HG02623 (cell line): ENCODE data around the gene OTOP1.
"Not testable (repeated sequence)": the region's sequence is repeated elsewhere in the genome, so short reads cannot be mapped to it uniquely, and the experiment has no call there.

Experiments
- ATAC-seq: cut with Tn5 transposase; IDR thresholded peaks from one replicate; pipeline ENCODE4 v1.9.1; 2021; ENCODE audit warnings: moderate library complexity; ENCODE audit not compliant: unreplicated experiment

OTOP1 gene

DNA sequence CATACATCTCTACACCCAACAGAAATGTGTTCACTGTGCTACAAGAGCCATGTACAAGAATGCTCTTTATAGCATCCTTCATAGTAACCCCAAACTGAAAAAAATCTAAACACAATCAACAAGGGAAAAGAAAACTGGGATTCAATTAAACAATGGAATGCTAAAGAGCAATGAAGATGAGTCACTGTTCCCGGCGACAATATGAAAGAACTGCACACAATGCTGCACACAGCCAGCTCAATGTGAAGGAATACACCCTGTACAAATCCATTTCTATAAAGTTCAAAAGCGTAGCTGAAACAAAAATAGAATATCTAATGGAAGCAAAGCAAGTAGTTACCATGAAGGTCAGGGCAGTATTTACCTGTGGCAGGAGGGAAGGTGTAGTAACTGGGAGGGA, 12.8 kb upstream of the OTOP1 start:
- ATAC-seq = not testable (repeated sequence)

DNA sequence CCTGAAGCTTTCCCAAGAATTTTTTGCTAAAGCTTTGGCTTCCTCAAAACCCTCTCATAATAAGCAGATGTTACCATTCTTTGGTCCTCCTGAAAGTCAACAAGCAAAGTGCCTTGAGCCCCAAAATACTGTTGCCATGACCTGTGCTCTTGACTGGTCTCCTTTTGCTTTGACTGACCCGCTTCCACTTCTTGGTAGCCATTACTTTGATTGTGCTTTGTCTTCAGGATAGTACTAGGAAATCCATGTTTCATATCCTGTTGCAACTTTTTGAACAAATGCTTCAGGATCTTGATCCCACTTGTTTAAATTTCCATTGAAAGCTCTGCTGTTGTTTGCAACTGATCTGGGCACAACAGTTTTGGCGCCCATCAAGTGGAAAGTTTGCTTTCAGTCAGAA, 6.9 kb upstream of the OTOP1 start:
- ATAC-seq = no peak

DNA sequence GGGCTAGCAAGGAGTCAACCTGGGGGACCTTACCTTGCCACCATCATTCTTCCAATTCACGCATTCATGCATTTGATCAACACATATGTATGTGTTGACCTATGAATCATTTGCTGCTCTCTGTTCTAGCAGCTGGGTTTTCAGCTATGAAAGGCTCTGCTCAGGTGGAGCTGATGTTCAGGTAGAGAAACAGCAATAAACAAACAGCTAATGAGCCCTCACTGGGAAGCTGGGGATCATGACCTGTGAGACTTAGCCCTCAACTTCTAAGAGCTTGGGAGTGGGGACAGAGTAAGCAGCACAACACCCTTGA, 1.6 kb upstream of the OTOP1 start:
- ATAC-seq = no peak

DNA sequence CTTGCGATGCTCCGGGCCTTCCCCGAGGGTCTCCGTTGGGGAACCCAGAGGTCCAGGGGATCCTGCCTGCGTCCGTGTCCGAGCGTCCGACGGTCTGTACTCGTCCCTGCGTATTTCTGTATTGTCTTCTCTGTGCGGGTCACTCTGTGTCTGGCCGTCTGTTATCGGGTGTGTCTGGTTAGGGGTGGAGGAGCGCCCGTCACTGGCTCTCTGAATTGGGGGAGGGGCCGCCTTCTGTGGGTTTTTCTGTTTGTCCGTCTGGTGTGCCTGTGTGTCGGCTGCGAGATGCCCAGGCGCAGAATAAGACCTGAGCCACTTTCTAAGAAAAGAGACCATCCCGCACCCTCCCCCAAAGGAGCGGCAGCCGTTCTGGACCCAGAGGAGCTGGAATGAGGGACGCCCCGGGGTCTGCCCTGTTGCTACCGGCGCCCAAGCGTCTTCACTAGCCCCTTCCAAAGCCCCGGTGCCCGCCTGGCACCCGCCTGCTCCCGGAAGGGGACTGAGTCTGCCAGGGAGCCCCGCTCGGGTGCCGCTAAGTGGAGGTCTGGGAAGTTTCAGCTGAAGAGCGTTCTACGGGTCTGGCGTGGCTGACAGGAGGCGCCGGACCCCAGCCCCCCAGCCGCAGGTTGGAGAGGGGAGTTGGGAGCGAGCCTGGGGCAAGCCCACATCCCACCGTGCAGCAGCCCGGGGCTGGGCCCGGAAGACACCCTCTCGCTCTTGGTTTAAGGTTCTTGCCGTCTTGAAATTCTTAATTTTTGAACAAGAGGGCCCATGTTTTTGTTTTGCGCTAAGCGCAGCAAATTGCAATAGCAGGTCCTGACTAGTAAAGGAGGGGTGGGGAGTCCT, 1.0 kb upstream of the OTOP1 start:
- no peak for ATAC-seq

DNA sequence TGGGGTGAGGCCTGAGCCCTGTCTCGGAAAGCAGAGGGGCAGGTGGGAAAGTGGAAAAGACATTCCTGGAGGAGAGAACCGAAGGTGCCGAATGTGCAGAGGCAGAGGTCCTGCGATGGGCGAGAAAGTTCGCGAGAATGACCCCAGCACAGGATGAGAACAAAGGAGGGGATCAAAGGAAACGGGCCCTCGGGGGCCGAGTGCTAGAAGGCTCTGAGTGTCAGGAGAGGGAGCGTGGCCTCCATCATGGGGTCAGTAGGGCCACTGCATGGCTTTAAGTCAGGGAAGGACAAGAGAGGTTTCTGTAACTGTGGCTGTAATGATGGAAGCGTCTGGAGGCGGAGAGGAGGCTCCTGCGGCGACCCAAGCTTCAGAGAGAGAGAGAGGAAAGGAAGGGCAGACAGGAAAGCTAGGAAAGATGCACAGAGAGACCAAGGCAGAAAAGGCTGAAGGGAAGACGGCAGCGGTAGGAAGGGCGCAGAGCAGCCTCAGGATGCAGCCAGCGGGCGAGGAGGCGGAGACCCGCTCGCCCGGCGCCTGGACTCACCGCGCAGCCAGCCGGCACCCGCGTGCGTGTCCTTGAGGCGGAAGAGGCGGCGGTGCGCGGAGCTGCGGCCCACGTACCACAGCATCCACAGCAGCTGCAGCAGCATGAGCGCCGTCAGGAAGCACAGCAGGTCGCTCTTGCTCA, 669 bp downstream of the OTOP1 start:
- no peak for ATAC-seq

DNA sequence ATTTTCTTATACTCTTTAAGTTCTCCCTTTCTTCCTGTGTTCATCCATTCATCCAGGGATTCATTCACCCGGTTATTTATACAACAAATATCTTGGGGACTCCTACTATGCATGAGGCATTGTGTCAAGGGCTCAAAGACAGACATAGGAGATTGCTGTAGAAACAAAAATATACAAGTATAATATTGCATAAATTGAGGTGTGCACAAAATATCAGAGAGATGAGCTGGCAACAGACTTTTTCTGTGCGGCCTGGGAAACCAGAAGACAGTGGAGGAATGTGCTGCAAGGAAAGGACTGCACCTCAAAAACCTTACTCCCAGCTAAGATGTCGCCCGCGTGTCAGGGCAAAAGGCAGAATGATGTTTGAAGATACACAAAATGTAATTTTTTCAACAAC, 9.6 kb downstream of the OTOP1 start:
- no peak for ATAC-seq

DNA sequence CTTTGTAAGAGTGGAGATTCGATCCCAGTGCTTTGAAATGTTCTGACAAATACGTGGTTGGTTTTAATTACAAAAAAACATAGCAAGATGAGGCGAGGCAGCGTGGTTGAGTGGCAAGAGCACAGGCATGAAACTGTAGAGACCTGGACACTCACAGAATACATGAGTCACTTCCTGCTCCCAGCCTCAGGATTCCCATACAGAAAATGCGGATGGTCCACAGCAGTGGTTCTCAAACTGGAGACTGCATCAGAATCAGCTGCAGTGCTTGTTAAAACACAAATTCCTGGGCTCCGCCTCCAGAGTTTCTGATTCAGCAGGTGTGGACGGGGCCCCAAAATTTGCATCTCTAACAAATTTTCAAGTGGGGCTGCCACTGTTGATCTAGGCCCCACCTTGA, 10.1 kb downstream of the OTOP1 start:
- no peak for ATAC-seq

DNA sequence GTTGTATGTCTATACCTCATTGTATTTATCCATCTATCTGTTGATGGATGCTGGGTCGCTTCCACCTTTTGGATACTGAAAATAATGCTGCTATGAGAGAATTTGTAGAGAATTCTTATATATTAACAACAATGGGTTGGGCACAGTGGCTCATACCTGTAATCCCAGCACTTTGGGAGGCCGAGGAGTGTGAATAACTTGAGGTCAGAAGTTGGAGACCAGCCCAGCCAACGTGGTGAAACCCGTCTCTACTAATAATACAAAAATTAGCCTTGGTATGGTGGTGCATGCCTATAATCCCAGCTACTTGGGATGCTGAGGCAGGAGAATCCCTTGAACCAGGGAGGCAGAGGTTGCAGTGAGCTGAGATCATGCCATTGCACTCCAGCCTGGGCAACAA, 13.1 kb downstream of the OTOP1 start:
- not testable (repeated sequence) for ATAC-seq

DNA sequence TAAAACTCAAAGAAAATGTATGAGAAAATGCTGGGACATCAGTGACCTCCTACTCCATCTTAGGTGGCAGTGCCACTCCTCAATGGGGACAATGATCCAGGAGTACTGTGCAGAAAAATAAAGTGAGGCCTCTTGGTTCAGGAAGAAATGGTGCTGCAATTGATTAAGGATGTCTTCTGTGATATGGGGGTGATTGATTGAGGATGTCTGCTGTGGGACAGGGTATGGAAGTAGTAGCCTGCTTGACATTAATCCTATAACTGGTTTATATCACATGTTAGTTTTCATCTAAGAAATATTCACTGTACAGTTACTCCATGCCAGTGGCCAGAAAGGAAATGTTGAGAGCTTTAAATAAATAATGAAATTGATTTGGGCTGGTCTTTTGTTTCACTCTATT, 20.5 kb downstream of the OTOP1 start:
- ATAC-seq = no peak

DNA sequence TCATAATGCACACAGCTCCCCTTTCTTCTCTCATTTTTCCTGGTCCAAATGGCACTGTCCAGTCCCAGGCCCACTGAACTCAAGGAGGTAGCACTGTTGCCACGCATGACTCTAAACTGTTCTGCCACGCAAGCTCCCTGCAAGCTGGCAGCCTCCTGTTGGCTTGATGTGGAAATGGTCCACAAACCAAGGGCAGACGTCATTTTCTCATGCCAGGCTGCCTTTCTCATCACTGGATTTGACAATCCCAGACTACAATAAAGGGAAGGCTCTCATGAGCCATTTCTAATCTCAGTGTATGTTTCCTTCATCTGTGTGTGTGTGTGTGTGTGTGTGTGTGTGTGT, 22.4 kb downstream of the OTOP1 start:
- ATAC-seq = no peak

DNA sequence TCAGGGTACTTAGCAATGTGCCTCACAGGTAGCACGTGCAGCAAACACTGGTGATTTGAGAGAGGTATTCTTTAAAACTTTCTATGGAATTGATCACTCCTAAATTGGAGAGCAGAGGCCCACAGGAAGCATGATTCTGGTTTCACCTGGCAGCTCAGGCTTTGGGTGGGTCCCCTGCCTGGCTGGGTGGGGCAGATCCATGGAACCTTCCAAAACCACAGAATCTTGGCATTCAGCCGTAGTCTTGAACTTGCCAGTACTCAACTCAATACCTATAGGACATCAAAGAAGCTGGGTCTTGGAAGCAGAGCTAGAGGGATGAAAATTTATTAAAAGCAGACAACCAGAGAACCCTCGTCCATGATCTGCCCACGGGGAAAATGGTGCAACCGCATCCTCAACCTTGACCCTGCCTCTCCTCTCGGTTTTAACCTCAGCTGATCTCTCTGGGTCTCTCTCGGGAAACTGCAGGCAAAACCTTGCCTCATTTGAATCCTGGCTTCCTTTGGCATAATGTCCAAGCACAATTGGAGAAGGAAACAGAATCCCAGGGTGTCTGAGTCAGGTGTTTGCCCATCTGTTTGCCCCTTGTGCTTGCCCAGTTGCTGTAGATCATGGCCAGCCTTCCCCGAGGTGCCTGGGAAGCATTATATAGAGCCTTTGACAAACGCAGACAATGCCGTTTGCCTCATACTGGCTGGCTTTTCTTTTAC, 22.9 kb downstream of the OTOP1 start:
- ATAC-seq = no peak

DNA sequence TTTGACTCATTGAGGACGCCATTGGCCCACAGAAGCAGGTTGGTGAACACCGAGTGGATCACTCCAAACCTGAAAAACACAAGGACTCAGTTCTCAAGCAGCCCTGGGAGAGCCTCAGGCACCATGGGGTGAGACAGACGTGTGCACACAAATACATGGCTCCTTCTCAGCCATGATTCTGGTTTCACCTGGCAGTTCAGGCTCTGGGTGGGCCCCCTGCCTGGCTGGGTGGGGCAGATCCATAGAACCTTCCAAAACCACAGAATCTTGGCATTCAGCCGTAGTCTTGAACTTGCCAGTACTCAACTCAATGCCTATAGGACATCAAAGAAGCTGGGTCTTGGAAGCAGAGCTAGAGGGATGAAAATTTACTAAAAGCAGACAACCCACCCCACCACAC, 24.2 kb downstream of the OTOP1 start:
- ATAC-seq = no peak

DNA sequence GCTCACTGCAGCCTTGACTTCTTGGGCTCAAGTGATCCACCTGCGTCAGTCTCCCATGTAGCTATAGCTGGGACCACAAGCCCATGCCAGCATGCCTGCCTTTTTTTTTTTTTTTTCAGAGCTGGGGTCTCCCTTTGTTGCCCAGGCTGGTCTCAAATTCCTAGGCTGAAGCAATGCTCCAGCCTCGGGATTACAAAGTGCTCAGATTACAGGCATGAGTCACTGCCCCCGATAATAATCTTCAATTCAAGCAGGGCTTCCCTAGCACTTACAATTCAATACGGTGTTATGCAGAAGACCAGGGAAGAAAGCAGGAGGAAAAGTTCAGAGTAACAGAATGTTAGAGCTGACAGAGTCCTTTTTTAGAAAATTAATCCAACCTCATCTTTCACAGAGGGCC, 26.1 kb downstream of the OTOP1 start:
- ATAC-seq = no peak

DNA sequence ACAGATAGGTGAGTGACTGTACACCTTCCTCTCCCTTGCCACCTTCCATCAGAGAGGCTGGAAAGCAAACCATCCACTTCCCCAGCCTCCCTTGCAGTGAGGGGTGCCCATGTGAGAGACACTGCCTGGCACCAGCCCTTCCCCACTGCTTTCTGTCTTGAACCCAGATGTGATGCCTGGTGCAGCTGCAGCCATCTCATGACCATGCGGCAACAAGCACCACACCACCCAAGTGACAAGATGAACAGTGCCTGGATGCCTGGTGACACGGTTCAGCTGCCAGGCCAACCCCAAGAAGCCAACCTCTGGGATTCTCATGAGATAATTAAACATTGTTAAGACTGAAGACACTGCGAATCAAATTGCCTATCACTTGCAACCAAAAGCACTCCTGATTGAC, 31.4 kb downstream of the OTOP1 start:
- ATAC-seq = no peak

DNA sequence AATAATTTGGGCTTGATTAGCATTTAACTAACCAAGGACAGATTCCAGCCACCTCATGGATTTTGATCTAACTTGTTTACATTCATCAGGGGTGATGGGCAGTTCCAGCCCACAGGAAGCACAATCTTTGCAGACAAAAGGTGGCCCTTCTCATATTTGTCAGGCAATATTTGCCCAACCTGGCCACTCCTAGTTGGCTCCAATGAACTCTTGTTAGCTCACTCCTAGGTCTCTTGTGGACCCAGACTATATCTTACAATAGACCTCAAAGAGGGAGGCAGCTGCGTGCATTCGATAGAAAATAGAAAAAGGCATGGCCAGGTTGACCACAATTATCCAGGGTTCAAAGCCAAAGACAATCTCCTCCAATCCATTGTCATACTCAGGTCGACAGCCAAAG, 38.2 kb downstream of the OTOP1 start:
- ATAC-seq = not testable (repeated sequence)

DNA sequence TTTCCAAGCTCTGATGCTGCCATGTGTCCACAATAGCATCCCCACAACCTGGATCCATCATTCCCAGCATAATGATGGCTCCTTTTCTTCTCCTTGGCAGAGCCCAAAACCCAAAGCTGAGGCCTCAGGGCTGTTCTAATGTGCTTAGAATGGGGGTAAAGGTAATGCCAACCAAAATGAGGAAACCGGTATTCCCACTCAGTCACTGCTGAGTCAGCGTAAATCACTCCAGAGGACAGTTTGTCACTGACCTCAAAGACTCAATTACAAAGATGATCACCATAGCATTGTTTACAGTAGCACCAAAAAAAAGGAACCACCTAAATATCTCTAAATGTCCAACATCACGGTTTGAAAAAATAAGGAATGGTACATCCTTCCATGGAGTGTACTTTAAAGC, 41.2 kb downstream of the OTOP1 start:
- ATAC-seq = no peak

DNA sequence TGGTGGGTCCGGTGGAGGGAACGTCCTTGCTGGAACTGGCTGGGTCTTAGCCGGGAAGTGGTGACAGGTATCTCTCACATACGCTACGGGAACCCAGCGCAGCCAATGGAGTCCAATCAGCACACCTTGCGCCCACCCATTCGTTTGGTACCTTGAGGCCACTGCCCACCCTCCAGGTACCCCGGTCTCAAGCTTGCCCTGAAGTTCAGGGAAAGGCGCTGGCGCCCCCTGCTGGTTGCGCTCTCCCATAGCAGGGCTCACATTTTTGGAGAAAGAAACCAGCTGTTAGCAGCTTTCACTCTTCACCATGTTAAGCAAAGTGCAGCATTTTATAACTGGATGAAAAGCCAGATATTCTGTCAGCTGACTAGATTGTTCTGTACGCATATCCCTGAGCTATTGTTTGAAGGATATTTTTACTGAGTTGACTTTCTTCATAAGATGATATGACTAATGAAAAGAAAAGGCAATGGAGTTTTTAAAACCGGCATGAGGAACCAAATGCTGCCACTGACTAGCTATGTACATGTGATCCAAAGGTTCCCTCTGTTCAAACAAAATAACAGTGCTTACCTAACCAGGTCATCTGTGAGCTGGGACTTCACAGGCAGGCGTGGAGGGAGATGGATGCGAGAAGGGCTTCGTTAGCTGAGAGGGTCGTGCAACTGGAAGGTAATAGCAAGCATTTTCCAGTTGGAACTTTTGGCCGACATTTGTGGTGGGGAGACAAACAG, 43.7 kb downstream of the OTOP1 start:
- no peak for ATAC-seq

DNA sequence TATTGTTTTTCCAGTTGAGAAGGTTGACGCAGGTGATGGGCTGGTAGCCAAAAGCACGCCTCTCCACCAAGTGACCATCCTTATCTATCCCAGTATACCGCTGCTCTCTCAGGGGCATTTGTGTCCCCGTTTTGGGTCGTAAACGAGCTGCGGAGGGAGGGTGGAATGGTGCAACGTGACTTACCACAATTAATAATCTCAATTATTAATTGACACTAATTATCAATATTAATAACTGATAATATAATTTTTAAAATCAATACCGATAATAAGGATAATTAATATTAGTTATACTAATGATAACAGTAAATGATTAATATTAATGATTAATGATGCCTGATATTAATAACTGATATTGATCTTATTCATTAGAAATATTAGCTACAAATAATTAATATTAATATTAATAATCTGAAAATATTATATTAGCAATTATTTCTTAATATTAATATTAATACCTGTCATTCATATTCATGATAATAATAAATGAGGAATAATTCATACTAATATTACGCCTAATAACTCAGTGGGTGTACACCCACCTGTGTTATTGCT, 56.1 kb downstream of the OTOP1 start:
- no peak for ATAC-seq

DNA sequence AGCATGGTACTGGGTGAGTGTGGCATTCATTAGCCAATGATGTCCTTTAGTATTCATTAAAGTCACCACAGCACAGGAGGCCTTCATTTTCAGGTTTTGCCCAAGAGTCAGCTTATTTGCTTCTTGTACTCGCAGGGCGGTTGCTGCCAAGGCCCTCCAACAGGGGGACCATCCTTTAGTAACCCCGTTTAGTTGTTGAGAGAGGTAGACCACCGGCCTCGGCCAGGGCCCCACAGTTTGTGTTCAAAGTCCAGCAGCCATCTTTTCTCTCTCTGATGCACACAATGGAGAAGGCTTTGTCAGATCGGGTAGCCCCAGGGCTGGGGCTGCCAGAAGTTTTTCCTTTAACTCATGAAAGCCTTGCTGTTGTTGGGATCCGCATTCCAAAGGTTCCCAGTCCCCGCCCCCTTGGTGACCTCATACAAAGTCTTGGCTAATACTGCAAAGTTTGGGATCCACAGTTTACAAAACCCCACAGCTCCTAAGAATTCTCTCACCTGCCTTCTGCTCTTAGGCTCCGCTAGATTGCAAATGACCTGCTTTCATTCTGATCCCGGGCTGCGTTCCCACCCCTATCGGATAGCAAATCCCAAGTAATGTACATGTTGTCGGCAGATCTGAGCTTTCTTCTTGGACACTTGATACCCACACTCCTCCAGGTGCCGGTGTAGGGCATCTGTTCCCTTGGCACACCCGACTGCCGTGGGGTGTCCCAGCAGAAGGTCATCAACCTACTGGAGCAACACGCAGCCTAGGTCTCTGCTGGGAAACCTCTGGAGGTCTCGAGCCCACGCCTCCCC, 58.5 kb downstream of the OTOP1 start:
- ATAC-seq = not testable (repeated sequence)

DNA sequence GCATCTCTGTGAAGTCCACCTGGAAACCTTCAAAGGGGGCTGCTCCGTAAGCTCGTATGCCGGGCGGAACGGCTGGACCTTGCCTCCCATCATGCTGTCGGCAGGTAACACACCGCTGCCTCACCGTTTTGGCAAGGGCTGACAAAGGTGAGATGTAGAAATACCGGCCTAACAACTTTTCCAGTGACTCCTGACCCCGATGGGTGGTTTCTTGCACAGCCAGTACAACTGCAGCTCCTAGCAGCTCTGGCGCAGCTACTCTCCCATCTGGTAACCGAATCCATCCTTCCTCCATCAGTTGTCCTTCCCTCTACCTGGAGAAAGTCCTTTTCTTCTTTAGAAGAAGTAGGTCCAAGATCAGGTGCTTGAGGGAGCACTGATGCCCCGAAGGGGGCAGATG, 59.7 kb downstream of the OTOP1 start:
- not testable (repeated sequence) for ATAC-seq
